Jurkat, Clone E6-1 (cell line): Measurements from ENCODE around the gene ACOX3.

ENCODE experiments used
- DNase-seq: peaks from one replicate; pipeline ENCODE4 v3.0.0-alpha.2; 2011; ENCODE audit warnings: low read depth, low spot score
- H3K4me3 ChIP-seq: 2 replicates; pipeline ENCODE4 v1.5.1; 2011; ENCODE audit warnings: mild to moderate bottlenecking, low read length, control low read depth, moderate library complexity

The ACOX3 gene

DNA sequence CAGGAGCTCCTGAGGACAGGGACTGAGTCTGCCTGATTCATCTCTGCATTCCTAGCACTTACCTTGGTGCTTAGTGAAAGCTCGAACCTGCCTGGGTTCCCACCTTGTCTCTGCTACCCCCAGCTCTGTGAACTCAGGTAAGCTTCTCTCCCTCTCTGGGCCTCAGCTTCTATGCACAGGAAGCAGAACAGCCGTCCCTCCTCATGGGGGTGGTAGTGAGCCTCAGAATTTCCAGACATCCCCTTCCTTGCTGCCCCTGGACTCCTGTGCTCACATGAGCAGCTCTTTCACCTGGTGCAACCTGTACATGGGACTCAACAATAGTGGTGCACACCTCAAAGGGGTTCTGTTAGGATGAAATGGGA, 120.2 kb downstream of the ACOX3 start:
- no peak overlapping the region for H3K4me3 ChIP-seq
- DNase-seq, result peak; percentile 5

DNA sequence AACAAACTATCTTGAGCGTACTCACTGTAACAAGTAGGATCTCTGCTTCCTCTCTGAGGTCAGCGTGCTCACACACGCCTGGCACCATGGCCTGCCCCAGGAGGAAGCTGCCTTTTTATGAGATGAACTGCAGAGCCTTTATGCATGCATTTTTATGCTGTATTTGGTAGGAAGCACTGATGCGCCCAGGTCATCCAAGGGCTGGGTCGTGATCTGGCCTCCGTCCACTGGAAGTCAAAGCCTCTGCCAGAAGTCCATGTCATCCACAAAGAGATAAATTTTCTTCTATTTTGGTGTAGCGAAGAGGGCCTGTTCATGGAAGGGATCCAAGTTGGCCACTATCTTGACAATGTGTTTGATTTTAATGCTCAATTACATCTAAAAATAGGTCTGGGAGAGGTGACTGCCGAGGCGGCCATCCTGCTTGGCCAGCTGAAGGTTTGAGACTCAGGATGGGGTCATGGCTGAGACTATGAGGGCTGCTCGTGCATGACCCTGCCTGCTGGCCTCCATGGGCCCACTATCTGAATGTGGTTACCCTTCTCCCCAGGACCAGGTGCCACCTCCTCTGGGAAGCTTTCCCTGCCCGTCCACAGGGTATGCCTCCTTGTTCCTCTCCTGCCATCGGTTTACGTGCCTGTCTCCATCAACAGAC, 120.7 kb downstream of the ACOX3 start:
- no peak for DNase-seq
- H3K4me3 ChIP-seq, result no peak overlapping the region

DNA sequence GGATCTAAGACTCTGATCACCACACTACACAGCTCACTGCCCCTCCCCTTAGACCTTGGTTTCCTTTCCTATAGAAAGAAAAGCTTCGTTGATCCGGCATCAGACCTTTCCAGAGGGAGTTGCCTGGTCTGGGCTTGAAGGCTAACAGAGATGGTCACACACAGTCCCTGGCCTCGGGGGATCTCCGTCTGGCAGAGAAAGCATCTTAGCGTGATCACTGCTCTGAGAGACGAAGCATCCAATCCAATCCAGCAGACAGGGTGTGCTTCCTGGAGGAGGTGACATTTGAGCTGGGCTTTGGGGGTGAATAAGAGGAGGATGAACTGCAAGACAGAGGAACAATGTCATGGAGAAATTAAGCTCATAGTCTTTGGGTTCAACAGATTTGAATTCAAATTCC, 121.5 kb downstream of the ACOX3 start:
- no peak overlapping the region for H3K4me3 ChIP-seq
- no peak for DNase-seq

DNA sequence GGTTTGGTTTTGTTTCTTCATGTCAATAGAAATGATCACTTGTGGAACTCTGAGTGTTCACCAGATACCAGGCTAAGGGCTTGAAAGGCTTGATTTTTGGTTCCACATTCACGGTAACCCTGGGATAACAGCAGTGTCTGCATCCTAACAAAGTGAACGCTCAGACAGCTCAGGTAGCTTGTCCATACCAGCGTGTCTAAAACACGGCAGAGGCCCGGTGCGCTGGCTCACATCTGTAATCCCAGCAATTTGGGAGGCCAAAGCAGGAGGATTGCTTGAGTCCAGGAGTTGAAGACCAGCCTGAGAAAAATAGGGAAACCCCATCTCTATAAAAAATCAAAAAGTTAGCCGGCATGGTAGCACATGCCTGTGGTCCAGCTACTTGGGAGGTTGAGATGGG, 122.0 kb downstream of the ACOX3 start:
- no peak for DNase-seq
- no peak overlapping the region for H3K4me3 ChIP-seq

DNA sequence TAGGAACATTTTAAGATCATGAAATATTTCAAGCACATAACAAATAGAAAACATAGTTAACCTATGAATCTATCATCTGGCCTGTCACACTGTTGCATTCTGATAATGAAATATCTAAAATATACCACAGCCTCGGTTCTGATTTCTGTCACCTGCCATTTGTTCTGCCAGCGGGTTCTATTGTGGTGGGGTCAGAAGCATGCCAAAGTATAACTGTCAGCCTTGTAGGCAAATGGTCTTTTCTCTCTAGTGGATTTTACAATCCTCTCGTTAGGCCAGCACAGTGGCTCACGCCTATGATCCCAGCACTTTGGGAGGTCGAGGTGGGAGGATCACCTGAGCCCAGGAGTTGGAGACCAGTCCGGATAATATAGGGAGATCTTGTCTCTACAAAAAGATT, 123.0 kb downstream of the ACOX3 start:
- no peak for DNase-seq
- H3K4me3 ChIP-seq, result no peak overlapping the region

DNA sequence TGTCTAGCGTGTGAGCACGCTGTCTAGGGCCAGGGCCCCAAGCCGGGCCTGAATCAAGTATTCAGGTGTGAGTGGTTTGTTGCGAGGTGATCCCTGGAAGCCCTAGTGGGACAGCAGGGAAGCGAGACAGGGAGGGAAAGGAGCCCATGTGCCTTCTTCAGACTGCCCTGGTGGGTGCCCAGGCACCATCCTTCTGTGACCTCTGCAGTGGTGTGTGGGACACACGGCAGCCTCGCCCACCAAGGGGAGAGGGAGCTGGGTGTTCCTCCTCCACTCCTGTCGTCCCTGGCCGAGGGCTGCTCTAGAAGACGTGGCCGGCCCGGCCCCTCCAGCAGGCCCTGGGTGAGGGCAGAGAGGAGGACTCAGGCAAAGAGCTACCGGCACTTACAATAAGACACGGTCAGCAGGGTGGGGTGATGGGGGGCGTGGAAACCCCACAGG, 123.6 kb downstream of the ACOX3 start:
- no peak for DNase-seq
- H3K4me3 ChIP-seq, result no peak overlapping the region
